ENCODE measurements around the gene KRT76.

The KRT76 gene

DNA sequence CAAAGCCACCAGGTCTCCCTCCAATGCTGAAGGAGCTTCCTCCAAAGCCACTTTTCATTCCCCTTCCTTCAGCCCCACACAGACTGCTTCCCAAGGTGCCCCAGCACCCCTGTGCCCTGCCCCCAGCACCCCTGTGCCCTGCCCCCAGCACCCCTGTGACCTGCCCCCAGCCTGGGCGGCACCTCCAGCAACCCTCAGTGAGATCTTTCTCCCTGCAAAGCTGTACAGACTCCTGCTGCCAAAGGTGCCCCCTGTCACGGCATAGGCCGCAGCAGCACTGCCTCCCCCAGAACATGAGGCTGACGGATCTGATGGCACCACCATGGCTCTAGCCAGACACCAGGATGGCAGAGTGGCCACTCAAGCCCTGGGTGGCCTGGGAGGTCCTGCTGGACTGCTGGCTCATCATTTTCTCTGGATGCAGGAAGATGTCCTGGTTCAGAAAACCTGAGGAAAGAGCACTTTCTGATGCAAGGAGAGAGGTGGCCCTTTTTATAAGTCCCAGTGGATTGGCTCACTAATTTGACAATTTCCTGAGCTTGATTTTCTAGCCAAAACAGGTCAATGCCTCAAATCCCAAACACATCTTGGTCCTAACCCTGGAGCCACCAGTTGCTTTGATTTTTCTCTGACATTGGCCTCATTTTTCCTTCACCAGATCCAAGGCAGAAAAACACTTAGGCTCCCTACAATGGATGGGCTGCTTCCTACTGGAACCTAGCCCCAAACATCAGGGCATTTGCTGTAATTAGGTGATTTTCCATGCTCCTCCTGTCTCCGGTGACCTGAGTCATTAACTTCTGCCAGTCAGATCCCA, 41.1 kb downstream of the KRT76 start:
- no peaks in the 10 kb centered on the region for H3K27me3 ChIP-seq (ENCODE audit: insufficient read depth, poor library complexity, severe bottlenecking)
- H3K4me3 ChIP-seq (replicated peaks; ENCODE audit: insufficient read depth, low read length) = no peak overlapping the region
- H3K27ac ChIP-seq (replicated peaks) = no peak overlapping the region
- no peak for DNase-seq (ENCODE audit: low read depth in 1 of 2, low spot score in 1 of 2)
- TF ChIP-seq, protein P1, sequence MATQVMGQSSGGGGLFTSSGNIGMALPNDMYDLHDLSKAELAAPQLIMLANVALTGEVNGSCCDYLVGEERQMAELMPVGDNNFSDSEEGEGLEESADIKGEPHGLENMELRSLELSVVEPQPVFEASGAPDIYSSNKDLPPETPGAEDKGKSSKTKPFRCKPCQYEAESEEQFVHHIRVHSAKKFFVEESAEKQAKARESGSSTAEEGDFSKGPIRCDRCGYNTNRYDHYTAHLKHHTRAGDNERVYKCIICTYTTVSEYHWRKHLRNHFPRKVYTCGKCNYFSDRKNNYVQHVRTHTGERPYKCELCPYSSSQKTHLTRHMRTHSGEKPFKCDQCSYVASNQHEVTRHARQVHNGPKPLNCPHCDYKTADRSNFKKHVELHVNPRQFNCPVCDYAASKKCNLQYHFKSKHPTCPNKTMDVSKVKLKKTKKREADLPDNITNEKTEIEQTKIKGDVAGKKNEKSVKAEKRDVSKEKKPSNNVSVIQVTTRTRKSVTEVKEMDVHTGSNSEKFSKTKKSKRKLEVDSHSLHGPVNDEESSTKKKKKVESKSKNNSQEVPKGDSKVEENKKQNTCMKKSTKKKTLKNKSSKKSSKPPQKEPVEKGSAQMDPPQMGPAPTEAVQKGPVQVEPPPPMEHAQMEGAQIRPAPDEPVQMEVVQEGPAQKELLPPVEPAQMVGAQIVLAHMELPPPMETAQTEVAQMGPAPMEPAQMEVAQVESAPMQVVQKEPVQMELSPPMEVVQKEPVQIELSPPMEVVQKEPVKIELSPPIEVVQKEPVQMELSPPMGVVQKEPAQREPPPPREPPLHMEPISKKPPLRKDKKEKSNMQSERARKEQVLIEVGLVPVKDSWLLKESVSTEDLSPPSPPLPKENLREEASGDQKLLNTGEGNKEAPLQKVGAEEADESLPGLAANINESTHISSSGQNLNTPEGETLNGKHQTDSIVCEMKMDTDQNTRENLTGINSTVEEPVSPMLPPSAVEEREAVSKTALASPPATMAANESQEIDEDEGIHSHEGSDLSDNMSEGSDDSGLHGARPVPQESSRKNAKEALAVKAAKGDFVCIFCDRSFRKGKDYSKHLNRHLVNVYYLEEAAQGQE (IDR thresholded peaks at IDR 0.05; ENCODE audit: insufficient replicate concordance, low read depth) = no peak
- TF ChIP-seq POLR2AphosphoS5 (IDR thresholded peaks at IDR 0.05; ENCODE audit: low read depth) (no peak), SPI1 (IDR thresholded peaks at IDR 0.05; ENCODE audit: borderline replicate concordance, low read depth) (no peak), GABPA (IDR thresholded peaks at IDR 0.05; ENCODE audit: low read depth) (no peak)
- TF ChIP-seq, protein P2, sequence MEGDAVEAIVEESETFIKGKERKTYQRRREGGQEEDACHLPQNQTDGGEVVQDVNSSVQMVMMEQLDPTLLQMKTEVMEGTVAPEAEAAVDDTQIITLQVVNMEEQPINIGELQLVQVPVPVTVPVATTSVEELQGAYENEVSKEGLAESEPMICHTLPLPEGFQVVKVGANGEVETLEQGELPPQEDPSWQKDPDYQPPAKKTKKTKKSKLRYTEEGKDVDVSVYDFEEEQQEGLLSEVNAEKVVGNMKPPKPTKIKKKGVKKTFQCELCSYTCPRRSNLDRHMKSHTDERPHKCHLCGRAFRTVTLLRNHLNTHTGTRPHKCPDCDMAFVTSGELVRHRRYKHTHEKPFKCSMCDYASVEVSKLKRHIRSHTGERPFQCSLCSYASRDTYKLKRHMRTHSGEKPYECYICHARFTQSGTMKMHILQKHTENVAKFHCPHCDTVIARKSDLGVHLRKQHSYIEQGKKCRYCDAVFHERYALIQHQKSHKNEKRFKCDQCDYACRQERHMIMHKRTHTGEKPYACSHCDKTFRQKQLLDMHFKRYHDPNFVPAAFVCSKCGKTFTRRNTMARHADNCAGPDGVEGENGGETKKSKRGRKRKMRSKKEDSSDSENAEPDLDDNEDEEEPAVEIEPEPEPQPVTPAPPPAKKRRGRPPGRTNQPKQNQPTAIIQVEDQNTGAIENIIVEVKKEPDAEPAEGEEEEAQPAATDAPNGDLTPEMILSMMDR (IDR thresholded peaks at IDR 0.05; ENCODE audit: insufficient read depth, low read length) = no peak

DNA sequence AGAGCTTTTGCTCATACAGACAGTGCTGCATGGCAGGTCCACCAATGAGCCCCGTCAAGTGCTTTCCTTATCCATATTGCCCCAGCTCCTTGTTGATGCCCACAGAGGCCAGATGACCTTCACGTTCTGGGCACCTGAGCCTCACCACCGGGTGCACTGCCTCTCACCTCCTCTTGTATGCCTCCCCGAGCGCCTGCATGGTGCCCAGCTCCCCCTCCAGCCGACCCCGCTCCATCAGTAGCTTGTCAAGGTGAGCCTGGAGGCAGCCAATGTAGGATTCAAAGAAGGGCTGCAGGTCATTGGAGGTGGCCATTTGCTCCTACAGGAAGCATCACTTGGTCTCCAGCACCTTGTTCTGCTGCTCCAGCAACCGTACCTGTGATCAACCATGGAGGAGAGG, 42.0 kb downstream of the KRT76 start:
- Histone ChIP-seq H3K27ac (replicated peaks) (no peak overlapping the region), H3K4me3 (replicated peaks; ENCODE audit: insufficient read depth, low read length) (no peak overlapping the region), H3K27me3 (ENCODE audit: insufficient read depth, poor library complexity, severe bottlenecking) (no peaks in the 10 kb centered on the region)
- no peak for DNase-seq (ENCODE audit: low read depth in 1 of 2, low spot score in 1 of 2)
- no peak for TF ChIP-seq GABPA (IDR thresholded peaks at IDR 0.05; ENCODE audit: low read depth)
- TF ChIP-seq SPI1 (IDR thresholded peaks at IDR 0.05; ENCODE audit: borderline replicate concordance, low read depth) = no peak
- TF ChIP-seq, protein P2 (IDR thresholded peaks at IDR 0.05; ENCODE audit: insufficient read depth, low read length) = no peak
- TF ChIP-seq, protein P1 (IDR thresholded peaks at IDR 0.05; ENCODE audit: insufficient replicate concordance, low read depth) = no peak
- no peak for TF ChIP-seq POLR2AphosphoS5 (IDR thresholded peaks at IDR 0.05; ENCODE audit: low read depth)

DNA sequence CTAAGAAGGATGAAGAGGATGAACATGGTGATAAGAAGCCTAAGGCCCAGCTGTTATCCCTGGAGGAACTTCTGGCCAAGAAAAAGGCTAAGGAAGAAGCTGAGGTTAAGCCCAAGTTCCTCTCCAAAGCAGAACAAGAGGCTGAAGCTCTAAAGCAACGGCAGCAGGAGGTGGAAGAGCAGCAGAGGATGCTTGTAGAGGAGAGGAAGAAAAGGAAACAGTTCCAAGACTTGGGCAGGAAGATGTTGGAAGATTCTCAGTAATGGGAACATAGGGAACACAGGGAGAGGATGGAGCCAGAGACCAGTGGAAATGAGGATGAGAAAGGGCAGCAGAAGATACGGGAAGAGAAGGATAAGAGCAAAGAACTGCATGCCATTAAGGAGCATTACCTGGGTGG, 46.4 kb downstream of the KRT76 start:
- TF ChIP-seq GABPA (IDR thresholded peaks at IDR 0.05; ENCODE audit: low read depth) = no peak
- TF ChIP-seq, protein P1 (IDR thresholded peaks at IDR 0.05; ENCODE audit: insufficient replicate concordance, low read depth) = no peak
- TF ChIP-seq SPI1 (IDR thresholded peaks at IDR 0.05; ENCODE audit: borderline replicate concordance, low read depth) = no peak
- TF ChIP-seq, protein P2 (IDR thresholded peaks at IDR 0.05; ENCODE audit: insufficient read depth, low read length) = no peak
- no peak for TF ChIP-seq POLR2AphosphoS5 (IDR thresholded peaks at IDR 0.05; ENCODE audit: low read depth)
- DNase-seq (ENCODE audit: low read depth in 1 of 2, low spot score in 1 of 2) = no peak
- Histone ChIP-seq H3K27me3 (ENCODE audit: insufficient read depth, poor library complexity, severe bottlenecking) (no peaks in the 10 kb centered on the region), H3K27ac (replicated peaks) (no peak overlapping the region), H3K4me3 (replicated peaks; ENCODE audit: insufficient read depth, low read length) (no peak overlapping the region)

Measured in HL-60 (cell line).